PFSK-1 (cell line): ENCODE data around the gene CHFR.

Source experiments
- POLR2AphosphoS5 ChIP-seq: IDR thresholded peaks from 2 replicates; pipeline ENCODE4 v1.6.1; 2012; ENCODE audit warnings: low read depth, mild to moderate bottlenecking, control low read depth, low read length, moderate library complexity
- REST ChIP-seq, 2 experiments: IDR thresholded peaks; 2 replicates each; pipeline versions ENCODE4 v1.6.1 to v1.8.0; 2011 to 2012; ENCODE audit warnings: low read depth in 2 of 2, low read length in 2 of 2, control low read depth in 1 of 2, inconsistent platforms in 1 of 2, mild to moderate bottlenecking in 1 of 2, moderate library complexity in 1 of 2; ENCODE audit not compliant: insufficient read depth in 1 of 2

- TF ChIP-seq REST (IDR thresholded peaks at IDR 0.05; ENCODE audit: insufficient read depth in 1 of 2, low read depth in 2 of 2, low read length in 2 of 2): no peak
- no peak for TF ChIP-seq POLR2AphosphoS5
Measured at GRCh38 chr12:132825089-132825488, 62.3 kb downstream of the CHFR start.
